Measurements from ENCODE around the gene MCUR1. TPM values are rescaled to one million over a fixed set of nuclear protein-coding genes. Genes with fewer than 3 reads are reported as not detected.
A peak's percentile ranks its signal among the peaks of the same experiment; 100 is the strongest.

Gene MCUR1
- total and polyA plus RNA-seq, 2 experiments from 2014 or later, result 13.6 to 28.3 TPM

- Histone ChIP-seq H3K9me3 (ENCODE audit: low read depth) (no peaks in the 10 kb centered on the region), H3K27ac (no peak overlapping the region), H3K4me3 (no peak overlapping the region), H2AFZ (no peak overlapping the region), H3K27me3 (replicated peaks; ENCODE audit: insufficient read depth) (no peaks in the 10 kb centered on the region), H3K79me2 (ENCODE audit: insufficient read depth) (peaks cover 71% of the 10 kb centered on the region), H3K4me1 (ENCODE audit: insufficient read depth) (0 out of 2 replicates have a peak, but pooled peaks cover 11% of the 10 kb centered on the region), H3K4me2 (ENCODE audit: unreplicated experiment) (no peak overlapping the region), H4K20me1 (ENCODE audit: insufficient read depth) (no peaks in the 10 kb centered on the region), H3F3A (ENCODE audit: insufficient read depth) (0 out of 2 replicates have a peak, but pooled peaks cover 9% of the 10 kb centered on the region), H3K9ac (no peak overlapping the region), H3K9me2 (ENCODE audit: insufficient read depth) (no peaks in the 10 kb centered on the region), H3K36me3 (ENCODE audit: low read depth) (no peaks in the 10 kb centered on the region)
- in situ Hi-C loops (cut with MboI), result no loop called here
- no peak for DNase-seq
- 75 to 77% methylated on average over 4 of the region's 4 CpGs for WGBS, 2 experiments (ENCODE audit: low coverage in 1 of 2, low lambda C conversion rate in 2 of 2, missing lambda C conversion rate in 2 of 2)
- no peak for TF ChIP-seq EZH2phosphoT487 (IDR thresholded peaks at IDR 0.05; ENCODE audit: insufficient read depth, low read depth)
- TF ChIP-seq EZH2 (IDR thresholded peaks at IDR 0.05; ENCODE audit: insufficient read depth, poor library complexity, severe bottlenecking), result no peak
Measured at GRCh38 chr6:13808801-13809200, 5.6 kb downstream of the MCUR1 start.

DNA sequence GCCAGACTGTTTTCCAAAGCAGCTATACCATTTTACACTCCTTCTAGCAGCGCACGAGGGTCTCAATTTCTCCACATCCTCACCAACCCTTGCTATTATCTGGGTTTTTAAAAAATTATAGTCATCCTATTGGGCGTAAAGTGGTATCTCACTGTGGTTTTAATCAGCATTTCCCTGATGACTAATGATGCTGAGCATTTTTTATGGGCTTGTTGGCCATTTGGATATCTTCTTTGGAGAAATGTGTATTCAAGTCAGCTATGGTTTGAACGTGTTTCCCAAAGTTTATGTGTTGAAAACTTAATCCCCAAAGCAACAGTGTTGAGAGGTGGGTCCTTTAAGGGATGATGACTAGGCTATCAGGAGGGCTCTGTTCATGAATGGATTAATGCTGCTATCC lies 6.7 kb downstream of the MCUR1 start:
- in situ Hi-C loops (cut with MboI), result no loop called here
- no peaks in the 10 kb centered on the region for H3K9me3 ChIP-seq (ENCODE audit: low read depth)
- no peak overlapping the region for H3K9ac ChIP-seq
- H3K27ac ChIP-seq, result no peak overlapping the region
- 0 out of 2 replicates have a peak, but pooled peaks cover 8% of the 10 kb centered on the region for H3K4me1 ChIP-seq (ENCODE audit: insufficient read depth)
- 74 to 82% methylated on average over 4 of the region's 4 CpGs for WGBS, 2 experiments (ENCODE audit: low coverage in 1 of 2, low lambda C conversion rate in 2 of 2, missing lambda C conversion rate in 2 of 2)
- H3K27me3 ChIP-seq (replicated peaks; ENCODE audit: insufficient read depth), result no peaks in the 10 kb centered on the region
- DNase-seq, result peak; percentile 20
- no peak overlapping the region for H3K4me3 ChIP-seq
- peaks cover 63% of the 10 kb centered on the region for H3K79me2 ChIP-seq (ENCODE audit: insufficient read depth)
- 0 out of 2 replicates have a peak, but pooled peaks cover 9% of the 10 kb centered on the region for H3F3A ChIP-seq (ENCODE audit: insufficient read depth)
- H2AFZ ChIP-seq, result no peak overlapping the region
- 0 out of 2 replicates have a peak, but pooled peaks cover 3% of the 10 kb centered on the region for H3K36me3 ChIP-seq (ENCODE audit: low read depth)
- no peak overlapping the region for H3K4me2 ChIP-seq (ENCODE audit: unreplicated experiment)
- no peaks in the 10 kb centered on the region for H4K20me1 ChIP-seq (ENCODE audit: insufficient read depth)
- no peaks in the 10 kb centered on the region for H3K9me2 ChIP-seq (ENCODE audit: insufficient read depth)
- TF ChIP-seq EZH2 (IDR thresholded peaks at IDR 0.05; ENCODE audit: insufficient read depth, poor library complexity, severe bottlenecking), result no peak
- TF ChIP-seq EZH2phosphoT487 (IDR thresholded peaks at IDR 0.05; ENCODE audit: insufficient read depth, low read depth), result no peak

DNA sequence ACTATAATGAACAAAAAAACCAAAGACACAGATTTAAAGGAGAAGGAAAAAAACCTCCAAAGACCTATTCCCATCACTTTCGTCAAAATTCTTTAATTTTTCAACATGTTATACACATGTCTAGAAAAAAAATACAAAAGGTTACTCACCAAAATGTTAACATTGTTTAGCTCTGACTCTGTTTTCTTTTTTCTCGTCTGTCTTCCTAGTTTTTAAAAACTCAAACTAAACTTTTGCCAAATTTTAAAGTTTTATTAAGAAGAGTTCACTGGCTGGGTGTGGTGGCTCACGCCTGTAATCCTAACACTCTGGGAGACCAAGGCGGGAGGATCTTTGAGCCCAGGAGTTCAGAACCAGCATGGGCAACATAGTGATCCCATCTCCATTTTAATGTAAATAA lies 10.8 kb downstream of the MCUR1 start:
- no peak overlapping the region for H3K4me2 ChIP-seq (ENCODE audit: unreplicated experiment)
- H3K79me2 ChIP-seq (ENCODE audit: insufficient read depth), result peaks cover 21% of the 10 kb centered on the region
- no peaks in the 10 kb centered on the region for H3F3A ChIP-seq (ENCODE audit: insufficient read depth)
- H3K9ac ChIP-seq, result no peak overlapping the region
- TF ChIP-seq EZH2phosphoT487 (IDR thresholded peaks at IDR 0.05; ENCODE audit: insufficient read depth, low read depth), result no peak
- no peak for TF ChIP-seq EZH2 (IDR thresholded peaks at IDR 0.05; ENCODE audit: insufficient read depth, poor library complexity, severe bottlenecking)
- no peaks in the 10 kb centered on the region for H3K9me3 ChIP-seq (ENCODE audit: low read depth)
- no peak overlapping the region for H3K27ac ChIP-seq
- no peaks in the 10 kb centered on the region for H3K4me1 ChIP-seq (ENCODE audit: insufficient read depth)
- in situ Hi-C loops (cut with MboI), result no loop called here
- H3K9me2 ChIP-seq (ENCODE audit: insufficient read depth), result no peaks in the 10 kb centered on the region
- WGBS, 2 experiments (ENCODE audit: low coverage in 1 of 2, low lambda C conversion rate in 2 of 2, missing lambda C conversion rate in 2 of 2), result 79% methylated on average over 4 of the region's 4 CpGs
- H3K27me3 ChIP-seq (replicated peaks; ENCODE audit: insufficient read depth), result no peaks in the 10 kb centered on the region
- H3K4me3 ChIP-seq, result no peak overlapping the region
- no peaks in the 10 kb centered on the region for H4K20me1 ChIP-seq (ENCODE audit: insufficient read depth)
- H3K36me3 ChIP-seq (ENCODE audit: low read depth), result 0 out of 2 replicates have a peak, but pooled peaks cover 4% of the 10 kb centered on the region
- no peak overlapping the region for H2AFZ ChIP-seq
- peak; percentile 26 for DNase-seq

- Histone ChIP-seq H3K9me2 (ENCODE audit: insufficient read depth) (no peaks in the 10 kb centered on the region), H4K20me1 (ENCODE audit: insufficient read depth) (no peaks in the 10 kb centered on the region), H3K79me2 (ENCODE audit: insufficient read depth) (no peaks in the 10 kb centered on the region), H2AFZ (no peak overlapping the region), H3K9me3 (ENCODE audit: low read depth) (no peaks in the 10 kb centered on the region), H3K9ac (no peak overlapping the region), H3K27ac (no peak overlapping the region), H3K27me3 (replicated peaks; ENCODE audit: insufficient read depth) (no peaks in the 10 kb centered on the region), H3K4me2 (ENCODE audit: unreplicated experiment) (no peak overlapping the region), H3K4me1 (ENCODE audit: insufficient read depth) (no peaks in the 10 kb centered on the region), H3K36me3 (ENCODE audit: low read depth) (0 out of 2 replicates have a peak, but pooled peaks cover 6% of the 10 kb centered on the region), H3F3A (ENCODE audit: insufficient read depth) (peaks cover 11% of the 10 kb centered on the region), H3K4me3 (no peak overlapping the region)
- WGBS, 2 experiments (ENCODE audit: low coverage in 1 of 2, low lambda C conversion rate in 2 of 2, missing lambda C conversion rate in 2 of 2), result 79 to 89% methylated on average over 3 of the region's 3 CpGs
- TF ChIP-seq EZH2 (IDR thresholded peaks at IDR 0.05; ENCODE audit: insufficient read depth, poor library complexity, severe bottlenecking), result no peak
- no peak for TF ChIP-seq EZH2phosphoT487 (IDR thresholded peaks at IDR 0.05; ENCODE audit: insufficient read depth, low read depth)
- in situ Hi-C loops (cut with MboI), result no loop called here
- no peak for DNase-seq
Measured at GRCh38 chr6:13800615-13801014, 13.7 kb downstream of the MCUR1 start.
